Inflammatory macrophage treated with lipopolysaccharide for 4 hours (primary cell): ENCODE measurements around the gene PILRA.
"Not testable (repeated sequence)": the region's sequence is repeated elsewhere in the genome, so short reads cannot be mapped to it uniquely, and the experiment has no call there.

Experiments used
- DNase-seq: peaks from one replicate; pipeline ENCODE4 v3.0.0-alpha.2; 2020

PILRA gene

GRCh38 chr7:100373261-100373831 lies at the start of gene PILRA:
PILRA (plus strand) TSS chr7:100373487; CDS start chr7:100373657, 170 bp downstream.
- peak; percentile 90 for DNase-seq

- DNase-seq: not testable (repeated sequence)
These were observed 49.1 kb upstream of the PILRA start for GRCh38 chr7:100324194-100324593.

- not testable (repeated sequence) for DNase-seq
These were observed 47.6 kb upstream of the PILRA start for GRCh38 chr7:100325671-100326070.

GRCh38 chr7:100326914-100327313 lies 46.4 kb upstream of the PILRA start:
- DNase-seq: not testable (repeated sequence)

- peak; percentile 93 for DNase-seq
These were observed 37.5 kb upstream of the PILRA start for GRCh38 chr7:100335566-100336466.

GRCh38 chr7:100338083-100338696 lies 35.1 kb upstream of the PILRA start:
- DNase-seq: not testable (repeated sequence)

- not testable (repeated sequence) for DNase-seq
These were observed 32.0 kb upstream of the PILRA start for GRCh38 chr7:100341286-100341685.

- DNase-seq: no peak
These were observed 30.5 kb upstream of the PILRA start for GRCh38 chr7:100342765-100343164.

- DNase-seq: not testable (repeated sequence)
These were observed 29.1 kb upstream of the PILRA start for GRCh38 chr7:100344124-100344559.

GRCh38 chr7:100344560-100345287 lies 28.6 kb upstream of the PILRA start:
- DNase-seq: peak; percentile 58

- peak; percentile 21 for DNase-seq
These were observed 28.0 kb upstream of the PILRA start for GRCh38 chr7:100345288-100345672.

GRCh38 chr7:100346921-100347320 lies 26.4 kb upstream of the PILRA start:
- no peak for DNase-seq

- no peak for DNase-seq
These were observed 24.5 kb upstream of the PILRA start for GRCh38 chr7:100348805-100349204.

GRCh38 chr7:100349757-100350156 lies 23.5 kb upstream of the PILRA start:
- DNase-seq: no peak

GRCh38 chr7:100351657-100352058 lies 21.6 kb upstream of the PILRA start:
- no peak for DNase-seq

- not testable (repeated sequence) for DNase-seq
These were observed 21.0 kb upstream of the PILRA start for GRCh38 chr7:100352230-100352781.

- no peak for DNase-seq
These were observed 20.2 kb upstream of the PILRA start for GRCh38 chr7:100352984-100353684.

GRCh38 chr7:100353685-100354330 lies 19.5 kb upstream of the PILRA start:
- DNase-seq: no peak

- no peak for DNase-seq
These were observed 16.7 kb upstream of the PILRA start for GRCh38 chr7:100356416-100357068.

- DNase-seq: no peak
These were observed 16.1 kb upstream of the PILRA start for GRCh38 chr7:100357131-100357561.
